ENCODE measurements around the gene RASL10A. TPM values are rescaled to one million over a fixed set of nuclear protein-coding genes. Genes with fewer than 3 reads are reported as not detected.

RASL10A gene
- total and polyA plus RNA-seq, 2 experiments from 2014 or later = 1.6 to 3.0 TPM

DNA sequence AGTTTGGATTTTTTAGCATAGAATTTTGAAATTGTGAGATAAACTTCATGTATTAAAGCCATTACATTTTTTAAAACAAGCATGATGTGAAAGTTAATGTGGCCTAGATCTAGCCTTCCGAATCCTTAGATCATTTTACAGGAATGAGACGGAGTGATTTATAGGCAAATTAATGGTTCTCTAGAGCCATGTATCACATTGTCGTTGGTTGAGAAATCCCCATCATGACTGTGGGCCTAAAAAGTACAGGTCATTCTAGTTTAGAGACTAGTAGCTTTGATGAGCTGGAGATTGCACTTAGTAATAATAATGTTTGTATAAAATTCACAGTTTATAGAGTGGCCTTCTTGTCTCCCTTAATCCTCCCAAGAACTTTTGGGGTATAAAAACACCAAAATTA is 40.3 kb downstream of the RASL10A start:
- H3K27me3 Mint-ChIP-seq (ENCODE audit: insufficient read depth, low read depth, poor library complexity) = peaks cover 3% of the 10 kb centered on the region
- no peak overlapping the region for H3K27ac Mint-ChIP-seq
- H3K4me3 Mint-ChIP-seq = no peak overlapping the region
- H3K27me3 ChIP-seq (ENCODE audit: insufficient read depth) = no peaks in the 10 kb centered on the region
- H3K27ac ChIP-seq (ENCODE audit: low read depth) = no peak overlapping the region
- H3F3A ChIP-seq (replicated peaks; ENCODE audit: low read depth) = peaks cover 18% of the 10 kb centered on the region
- no peak overlapping the region for H2AFZ ChIP-seq
- H3K36me3 ChIP-seq (ENCODE audit: insufficient read depth) = peaks cover 84% of the 10 kb centered on the region
- H3K9me3 Mint-ChIP-seq = no peaks in the 10 kb centered on the region
- no peak overlapping the region for H3K4me2 ChIP-seq
- peaks cover 100% of the 10 kb centered on the region for H3K79me2 ChIP-seq (replicated peaks; ENCODE audit: insufficient read depth)
- H3K9me2 ChIP-seq (ENCODE audit: insufficient read depth) = no peaks in the 10 kb centered on the region
- H3K36me3 Mint-ChIP-seq (ENCODE audit: low read depth) = peaks cover 99% of the 10 kb centered on the region
- no peak overlapping the region for H3K4me3 ChIP-seq
- ATAC-seq = no peak
- no peak for TF ChIP-seq STAT1 (IDR thresholded peaks at IDR 0.05; ENCODE audit: unreplicated experiment)
- H3K4me1 Mint-ChIP-seq = peaks cover 22% of the 10 kb centered on the region
- peaks cover 80% of the 10 kb centered on the region for H4K20me1 ChIP-seq (replicated peaks; ENCODE audit: insufficient read depth)
- DNase-seq (ENCODE audit: low spot score) = no peak
- H3K4me1 ChIP-seq (ENCODE audit: insufficient read depth) = peaks cover 14% of the 10 kb centered on the region

DNA sequence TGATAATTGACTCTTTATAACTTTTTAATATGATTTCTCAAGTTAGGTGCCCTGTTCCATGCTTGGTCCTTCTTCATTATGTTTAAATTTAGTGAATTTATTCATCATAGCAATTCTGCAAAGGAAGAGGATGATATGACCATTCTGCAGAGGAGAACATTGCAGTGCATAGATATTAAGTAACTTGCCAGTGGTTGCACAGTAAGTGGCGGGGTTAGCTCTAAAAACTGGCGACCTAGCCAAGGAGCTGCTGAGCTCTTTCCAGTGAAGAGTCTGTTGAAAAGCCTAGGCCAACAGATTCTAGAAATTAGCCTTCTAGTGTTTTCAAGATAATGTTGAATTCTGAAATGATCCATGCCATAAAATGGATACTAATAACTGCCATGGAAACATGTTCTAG is 42.9 kb downstream of the RASL10A start:
- DNase-seq (ENCODE audit: low spot score) = no peak
- peaks cover 78% of the 10 kb centered on the region for H4K20me1 ChIP-seq (replicated peaks; ENCODE audit: insufficient read depth)
- Mint-ChIP-seq H3K9me3 (no peaks in the 10 kb centered on the region), H3K36me3 (ENCODE audit: low read depth) (peaks cover 92% of the 10 kb centered on the region), H3K27ac (no peak overlapping the region), H3K27me3 (ENCODE audit: insufficient read depth, low read depth, poor library complexity) (peaks cover 15% of the 10 kb centered on the region), H3K4me1 (peaks cover 30% of the 10 kb centered on the region), H3K4me3 (no peak overlapping the region)
- no peak overlapping the region for H3K27ac ChIP-seq (ENCODE audit: low read depth)
- no peaks in the 10 kb centered on the region for H3K27me3 ChIP-seq (ENCODE audit: insufficient read depth)
- H3K36me3 ChIP-seq (ENCODE audit: insufficient read depth) = peaks cover 61% of the 10 kb centered on the region
- H3K79me2 ChIP-seq (replicated peaks; ENCODE audit: insufficient read depth) = peaks cover 98% of the 10 kb centered on the region
- 0 out of 2 replicates have a peak overlapping the region, but pooled peaks have one; percentile 5 for H3K4me3 ChIP-seq
- no peak for ATAC-seq
- no peak overlapping the region for H2AFZ ChIP-seq
- peaks cover 7% of the 10 kb centered on the region for H3F3A ChIP-seq (replicated peaks; ENCODE audit: low read depth)
- no peak overlapping the region for H3K4me2 ChIP-seq
- H3K9me2 ChIP-seq (ENCODE audit: insufficient read depth) = no peaks in the 10 kb centered on the region
- peaks cover 24% of the 10 kb centered on the region for H3K4me1 ChIP-seq (ENCODE audit: insufficient read depth)
- TF ChIP-seq POLR2AphosphoS5 (IDR thresholded peaks at IDR 0.05; ENCODE audit: low read depth) (no peak), EZH2 (IDR thresholded peaks at IDR 0.05; ENCODE audit: low read depth, unreplicated experiment) (no peak), ZNF462 (CRISPR knock-in tag; IDR thresholded peaks at IDR 0.05) (no peak), EZH2phosphoT487 (IDR thresholded peaks at IDR 0.05; ENCODE audit: unreplicated experiment) (no peak), CREB1 (CRISPR knock-in tag; IDR thresholded peaks at IDR 0.05; ENCODE audit: low read depth) (no peak), JUNB (IDR thresholded peaks at IDR 0.05; ENCODE audit: unreplicated experiment) (no peak), ZNF114 (CRISPR knock-in tag; IDR thresholded peaks at IDR 0.05) (no peak), NANOG (IDR thresholded peaks at IDR 0.05; ENCODE audit: borderline replicate concordance) (no peak), STAT1 (IDR thresholded peaks at IDR 0.05; ENCODE audit: unreplicated experiment) (no peak)
- TF ChIP-seq, protein P1, sequence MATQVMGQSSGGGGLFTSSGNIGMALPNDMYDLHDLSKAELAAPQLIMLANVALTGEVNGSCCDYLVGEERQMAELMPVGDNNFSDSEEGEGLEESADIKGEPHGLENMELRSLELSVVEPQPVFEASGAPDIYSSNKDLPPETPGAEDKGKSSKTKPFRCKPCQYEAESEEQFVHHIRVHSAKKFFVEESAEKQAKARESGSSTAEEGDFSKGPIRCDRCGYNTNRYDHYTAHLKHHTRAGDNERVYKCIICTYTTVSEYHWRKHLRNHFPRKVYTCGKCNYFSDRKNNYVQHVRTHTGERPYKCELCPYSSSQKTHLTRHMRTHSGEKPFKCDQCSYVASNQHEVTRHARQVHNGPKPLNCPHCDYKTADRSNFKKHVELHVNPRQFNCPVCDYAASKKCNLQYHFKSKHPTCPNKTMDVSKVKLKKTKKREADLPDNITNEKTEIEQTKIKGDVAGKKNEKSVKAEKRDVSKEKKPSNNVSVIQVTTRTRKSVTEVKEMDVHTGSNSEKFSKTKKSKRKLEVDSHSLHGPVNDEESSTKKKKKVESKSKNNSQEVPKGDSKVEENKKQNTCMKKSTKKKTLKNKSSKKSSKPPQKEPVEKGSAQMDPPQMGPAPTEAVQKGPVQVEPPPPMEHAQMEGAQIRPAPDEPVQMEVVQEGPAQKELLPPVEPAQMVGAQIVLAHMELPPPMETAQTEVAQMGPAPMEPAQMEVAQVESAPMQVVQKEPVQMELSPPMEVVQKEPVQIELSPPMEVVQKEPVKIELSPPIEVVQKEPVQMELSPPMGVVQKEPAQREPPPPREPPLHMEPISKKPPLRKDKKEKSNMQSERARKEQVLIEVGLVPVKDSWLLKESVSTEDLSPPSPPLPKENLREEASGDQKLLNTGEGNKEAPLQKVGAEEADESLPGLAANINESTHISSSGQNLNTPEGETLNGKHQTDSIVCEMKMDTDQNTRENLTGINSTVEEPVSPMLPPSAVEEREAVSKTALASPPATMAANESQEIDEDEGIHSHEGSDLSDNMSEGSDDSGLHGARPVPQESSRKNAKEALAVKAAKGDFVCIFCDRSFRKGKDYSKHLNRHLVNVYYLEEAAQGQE (IDR thresholded peaks at IDR 0.05; ENCODE audit: unreplicated experiment) = no peak
- TF ChIP-seq, protein P2, sequence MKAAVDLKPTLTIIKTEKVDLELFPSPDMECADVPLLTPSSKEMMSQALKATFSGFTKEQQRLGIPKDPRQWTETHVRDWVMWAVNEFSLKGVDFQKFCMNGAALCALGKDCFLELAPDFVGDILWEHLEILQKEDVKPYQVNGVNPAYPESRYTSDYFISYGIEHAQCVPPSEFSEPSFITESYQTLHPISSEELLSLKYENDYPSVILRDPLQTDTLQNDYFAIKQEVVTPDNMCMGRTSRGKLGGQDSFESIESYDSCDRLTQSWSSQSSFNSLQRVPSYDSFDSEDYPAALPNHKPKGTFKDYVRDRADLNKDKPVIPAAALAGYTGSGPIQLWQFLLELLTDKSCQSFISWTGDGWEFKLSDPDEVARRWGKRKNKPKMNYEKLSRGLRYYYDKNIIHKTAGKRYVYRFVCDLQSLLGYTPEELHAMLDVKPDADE (IDR thresholded peaks at IDR 0.05) = no peak

All from GM23338 (cell line).